Endometrial microvascular endothelial cells (primary cell): ENCODE measurements around the gene RDH5. TPM values are rescaled to one million over a fixed set of nuclear protein-coding genes. Genes with fewer than 3 reads are reported as not detected.

ENCODE experiments used
- in situ Hi-C: cut with HindIII; loops from 2 replicates; pipeline ENCODE4 v1.10.0; 2017; ENCODE audit warnings: low sequenced_read_pairs, low pct_unique_long_range_greater_than_20kb; ENCODE audit errors: inconsistent ontology term
- total RNA-seq: library from RNA; depleted of rRNA; stranded (reverse); fragments of >200 nt; gene quantifications from one replicate; pipeline ENCODE4 v1.2.3, GENCODE V29; 2015; ENCODE audit errors: inconsistent ontology term

The RDH5 gene
- total RNA-seq, 1 donor from 2014 or later: not detected

- in situ Hi-C loops: no loop called here
These were observed 12.1 kb upstream of the RDH5 start, which contains the start of gene ITGA7 for GRCh38 chr12:55707841-55708694. ITGA7 (minus strand) TSS chr12:55707904; CDS start chr12:55707682, 222 bp downstream.

DNA sequence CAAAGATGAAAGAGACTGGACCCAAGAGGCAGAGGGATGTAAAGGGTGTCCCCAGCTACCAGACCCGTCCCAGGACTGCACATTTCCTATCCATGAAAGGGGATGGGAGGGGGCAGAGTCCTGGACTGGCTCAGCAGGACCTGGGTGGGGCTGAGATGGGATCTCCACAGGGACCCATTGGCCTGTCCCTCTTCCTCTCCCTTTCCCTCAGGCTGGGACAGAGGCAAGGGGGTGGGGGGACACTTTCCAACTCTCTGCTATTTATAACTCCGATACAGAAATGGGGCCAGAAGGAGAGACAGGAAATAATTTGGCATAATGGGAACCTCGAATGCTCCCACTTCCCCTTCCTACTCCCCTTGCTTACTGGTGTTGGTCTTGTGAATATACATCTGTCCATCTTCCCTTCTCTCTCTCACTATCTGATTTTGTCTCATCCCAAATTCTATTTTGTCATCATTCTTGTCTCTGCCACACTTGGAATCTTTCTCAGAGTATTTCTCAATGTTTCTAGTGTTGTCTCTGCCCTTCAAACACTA lies 11.4 kb upstream of the RDH5 start:
- in situ Hi-C loops: no loop called here

DNA sequence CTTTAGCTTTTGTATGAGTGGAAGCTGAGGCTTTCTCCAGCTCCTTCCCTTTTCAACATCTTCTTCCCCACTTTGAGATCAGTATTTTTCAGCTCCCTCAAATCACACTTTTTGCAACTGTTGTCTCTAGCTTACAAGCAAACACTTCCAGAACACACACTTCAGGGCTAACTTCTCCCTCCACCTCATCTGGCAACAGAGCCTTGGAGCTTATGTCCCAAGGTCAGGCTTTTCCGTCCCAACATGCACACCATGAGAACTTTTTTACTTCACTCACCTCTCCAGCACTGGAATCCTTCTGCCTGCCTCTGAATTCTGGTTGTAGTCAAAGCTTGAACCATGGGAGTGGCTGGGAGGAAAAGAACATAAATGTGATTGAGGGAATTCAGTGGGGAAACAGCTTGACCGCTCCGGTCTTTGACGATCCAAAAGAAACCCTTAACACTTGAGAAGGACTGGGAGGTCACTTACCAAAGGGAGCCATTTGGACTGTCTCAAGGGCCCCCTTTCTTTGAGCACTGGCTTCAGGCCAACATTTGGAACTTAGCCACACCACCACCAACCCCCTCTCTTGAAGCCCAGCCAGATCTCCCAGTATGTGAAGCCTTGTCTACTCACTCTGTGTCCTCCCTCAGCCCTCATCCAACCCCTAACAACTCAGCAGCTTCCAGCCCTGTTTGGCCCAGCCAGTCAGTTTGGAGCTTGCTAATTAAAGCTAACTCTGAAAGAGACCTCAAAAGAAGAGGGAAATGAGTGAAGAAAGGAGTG lies 8.2 kb upstream of the RDH5 start:
- in situ Hi-C loops: no loop called here

GRCh38 chr12:55712700-55713415 lies 7.3 kb upstream of the RDH5 start:
- in situ Hi-C loops: no loop called here

GRCh38 chr12:55713721-55714120 lies 6.5 kb upstream of the RDH5 start:
- in situ Hi-C loops: no loop called here

GRCh38 chr12:55715169-55715764 lies 4.9 kb upstream of the RDH5 start:
- in situ Hi-C loops: no loop called here

- in situ Hi-C loops: no loop called here
These were observed 4.2 kb upstream of the RDH5 start, which contains the start of gene BLOC1S1 for GRCh38 chr12:55715833-55716581. BLOC1S1 (plus strand) TSS chr12:55716046; CDS start chr12:55716052, 6 bp downstream.

- in situ Hi-C loops: no loop called here
These were observed 3.6 kb upstream of the RDH5 start for GRCh38 chr12:55716582-55716957.

- in situ Hi-C loops: no loop called here
These were observed 2.9 kb upstream of the RDH5 start for GRCh38 chr12:55717011-55718007.

- in situ Hi-C loops: no loop called here
These were observed 2.2 kb upstream of the RDH5 start for GRCh38 chr12:55718015-55718414.

DNA sequence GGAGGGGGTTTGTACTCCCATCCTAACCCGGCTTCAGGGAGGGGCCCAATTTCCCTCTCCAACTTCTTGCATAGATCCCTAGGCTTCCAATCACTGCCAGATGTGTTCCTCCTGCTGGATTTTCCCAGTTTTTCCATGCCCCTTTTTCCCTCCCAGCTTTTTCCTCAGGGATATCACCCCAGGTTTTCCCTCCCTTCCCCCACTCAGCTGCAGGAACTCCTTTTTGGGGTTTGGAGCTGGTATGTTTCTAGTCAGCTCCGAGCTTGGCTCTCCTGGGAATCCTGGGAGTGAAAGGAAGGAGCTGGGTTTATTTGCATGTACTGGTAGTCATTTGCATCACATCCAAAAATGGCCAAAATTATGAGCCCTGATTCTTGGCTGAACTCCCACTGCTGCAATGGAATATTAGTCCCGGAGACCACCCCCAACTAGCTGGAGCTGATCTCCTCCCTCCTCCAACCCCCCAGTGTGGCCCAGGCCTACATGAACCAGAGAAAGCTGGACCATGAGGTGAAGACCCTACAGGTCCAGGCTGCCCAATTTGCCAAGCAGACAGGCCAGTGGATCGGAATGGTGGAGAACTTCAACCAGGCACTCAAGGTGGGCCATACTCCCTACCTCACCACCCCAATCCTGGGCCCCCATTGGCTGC lies 1.4 kb upstream of the RDH5 start:
- in situ Hi-C loops: no loop called here

DNA sequence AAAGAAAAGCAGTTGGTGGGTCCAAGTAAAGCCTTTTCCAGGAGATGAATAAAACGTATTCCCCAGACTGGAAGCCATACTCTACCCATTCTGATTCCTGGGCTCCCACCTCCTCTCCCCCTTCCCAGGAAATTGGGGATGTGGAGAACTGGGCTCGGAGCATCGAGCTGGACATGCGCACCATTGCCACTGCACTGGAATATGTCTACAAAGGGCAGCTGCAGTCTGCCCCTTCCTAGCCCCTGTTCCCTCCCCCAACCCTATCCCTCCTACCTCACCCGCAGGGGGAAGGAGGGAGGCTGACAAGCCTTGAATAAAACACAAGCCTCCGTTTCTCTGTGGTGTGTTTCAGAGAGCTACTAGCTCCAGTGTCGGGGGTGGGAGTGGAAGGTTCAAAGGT lies 822 bp upstream of the RDH5 start:
- in situ Hi-C loops: no loop called here

GRCh38 chr12:55720894-55721444 lies 776 bp downstream of the RDH5 start:
- in situ Hi-C loops: no loop called here

DNA sequence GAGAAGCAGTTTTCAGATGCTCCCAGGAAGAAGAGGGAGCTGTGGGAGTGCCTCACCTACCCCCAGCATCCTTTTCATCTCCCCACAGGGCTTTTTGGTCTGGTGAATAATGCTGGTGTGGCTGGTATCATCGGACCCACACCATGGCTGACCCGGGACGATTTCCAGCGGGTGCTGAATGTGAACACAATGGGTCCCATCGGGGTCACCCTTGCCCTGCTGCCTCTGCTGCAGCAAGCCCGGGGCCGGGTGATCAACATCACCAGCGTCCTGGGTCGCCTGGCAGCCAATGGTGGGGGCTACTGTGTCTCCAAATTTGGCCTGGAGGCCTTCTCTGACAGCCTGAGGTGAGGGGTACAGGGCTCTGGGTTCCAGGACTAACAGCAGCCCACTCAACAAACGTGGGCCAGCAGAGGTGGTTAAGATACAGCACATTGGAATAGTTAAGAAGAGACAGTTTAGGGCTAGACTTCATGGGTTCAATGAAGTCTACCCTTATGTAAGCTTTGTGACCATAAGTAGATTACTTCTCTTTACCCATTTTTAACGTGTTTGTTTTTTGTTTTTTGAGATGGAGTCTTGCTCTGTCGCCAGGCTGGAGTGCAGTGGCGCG lies 1.5 kb downstream of the RDH5 start:
- in situ Hi-C loops: no loop called here

DNA sequence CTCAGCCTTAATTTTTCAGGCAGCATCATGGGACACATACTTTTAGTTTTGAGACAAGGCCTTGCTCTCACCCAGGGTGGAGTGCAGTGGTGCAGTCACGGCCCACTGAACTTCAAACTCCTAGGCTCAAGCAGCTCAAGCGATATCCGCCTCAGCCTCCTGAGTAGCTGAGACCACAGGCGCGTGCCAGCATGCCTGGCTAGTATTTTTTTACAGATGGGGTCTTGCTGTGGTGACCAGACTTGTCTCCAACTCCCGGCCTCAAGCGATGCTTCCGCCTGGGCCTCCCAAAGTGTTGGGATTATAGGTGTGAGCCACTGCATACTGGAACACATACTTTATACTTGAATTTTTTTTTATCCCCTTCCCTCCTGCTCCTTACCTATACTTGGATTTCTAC lies 2.8 kb downstream of the RDH5 start:
- in situ Hi-C loops: no loop called here
